HG03442 (cell line): ENCODE data around the gene RTF1.
A peak's percentile ranks its signal among the peaks of the same experiment; 100 is the strongest.
"Not testable (repeated sequence)": the region's sequence is repeated elsewhere in the genome, so short reads cannot be mapped to it uniquely, and the experiment has no call there.

Experiments used
- ATAC-seq: cut with Tn5 transposase; IDR thresholded peaks from one replicate; pipeline ENCODE4 v1.9.1; 2021; ENCODE audit warnings: mild to moderate bottlenecking, moderate library complexity; ENCODE audit not compliant: unreplicated experiment

RTF1 gene

GRCh38 chr15:41416742-41417417 lies at the start of gene RTF1:
RTF1 (plus strand) TSS chr15:41417095; CDS start chr15:41417116, 21 bp downstream.
- ATAC-seq, result peak; percentile 81

- ATAC-seq, result no peak
Observed at GRCh38 chr15:41367418-41367817, 49.5 kb upstream of the RTF1 start.

GRCh38 chr15:41377978-41378377 lies 38.9 kb upstream of the RTF1 start:
- no peak for ATAC-seq

GRCh38 chr15:41383974-41384749 lies 32.7 kb upstream of the RTF1 start:
- ATAC-seq, result not testable (repeated sequence)

GRCh38 chr15:41387646-41388045 lies 29.2 kb upstream of the RTF1 start:
- no peak for ATAC-seq

- ATAC-seq, result no peak
Observed at GRCh38 chr15:41392659-41393058, 24.2 kb upstream of the RTF1 start.

GRCh38 chr15:41394924-41395323 lies 22.0 kb upstream of the RTF1 start:
- ATAC-seq, result no peak

GRCh38 chr15:41396111-41396510 lies 20.8 kb upstream of the RTF1 start:
- ATAC-seq, result no peak

- ATAC-seq, result no peak
Observed at GRCh38 chr15:41401904-41402267, 15.0 kb upstream of the RTF1 start.

GRCh38 chr15:41407341-41407740 lies 9.6 kb upstream of the RTF1 start:
- ATAC-seq, result no peak

GRCh38 chr15:41408234-41408641 lies 8.7 kb upstream of the RTF1 start:
- no peak for ATAC-seq

- ATAC-seq, result no peak
Observed at GRCh38 chr15:41411031-41411430, 5.9 kb upstream of the RTF1 start.

GRCh38 chr15:41411441-41411840 lies 5.5 kb upstream of the RTF1 start:
- no peak for ATAC-seq

- peak; percentile 4 for ATAC-seq
Observed at GRCh38 chr15:41416128-41416741, 660 bp upstream of the RTF1 start.

GRCh38 chr15:41417418-41418195 lies 712 bp downstream of the RTF1 start:
- peak; percentile 38 for ATAC-seq

GRCh38 chr15:41423979-41424659 lies 7.2 kb downstream of the RTF1 start:
- ATAC-seq, result peak; percentile 64

- no peak for ATAC-seq
Observed at GRCh38 chr15:41424809-41425208, 7.9 kb downstream of the RTF1 start.

- ATAC-seq, result not testable (repeated sequence)
Observed at GRCh38 chr15:41425907-41426306, 9.0 kb downstream of the RTF1 start.

GRCh38 chr15:41429003-41429890 lies 12.4 kb downstream of the RTF1 start:
- ATAC-seq, result peak; percentile 74
